ENCODE results near the gene ZSWIM1. TPM values are rescaled to one million over a fixed set of nuclear protein-coding genes. Genes with fewer than 3 reads are reported as not detected.

ZSWIM1 gene
- total and polyA plus RNA-seq, 2 of the 13 experiments (the other 11 are each of a cell fraction or from before 2014, with no cell fraction given) = 9.5 to 11.7 TPM

DNA sequence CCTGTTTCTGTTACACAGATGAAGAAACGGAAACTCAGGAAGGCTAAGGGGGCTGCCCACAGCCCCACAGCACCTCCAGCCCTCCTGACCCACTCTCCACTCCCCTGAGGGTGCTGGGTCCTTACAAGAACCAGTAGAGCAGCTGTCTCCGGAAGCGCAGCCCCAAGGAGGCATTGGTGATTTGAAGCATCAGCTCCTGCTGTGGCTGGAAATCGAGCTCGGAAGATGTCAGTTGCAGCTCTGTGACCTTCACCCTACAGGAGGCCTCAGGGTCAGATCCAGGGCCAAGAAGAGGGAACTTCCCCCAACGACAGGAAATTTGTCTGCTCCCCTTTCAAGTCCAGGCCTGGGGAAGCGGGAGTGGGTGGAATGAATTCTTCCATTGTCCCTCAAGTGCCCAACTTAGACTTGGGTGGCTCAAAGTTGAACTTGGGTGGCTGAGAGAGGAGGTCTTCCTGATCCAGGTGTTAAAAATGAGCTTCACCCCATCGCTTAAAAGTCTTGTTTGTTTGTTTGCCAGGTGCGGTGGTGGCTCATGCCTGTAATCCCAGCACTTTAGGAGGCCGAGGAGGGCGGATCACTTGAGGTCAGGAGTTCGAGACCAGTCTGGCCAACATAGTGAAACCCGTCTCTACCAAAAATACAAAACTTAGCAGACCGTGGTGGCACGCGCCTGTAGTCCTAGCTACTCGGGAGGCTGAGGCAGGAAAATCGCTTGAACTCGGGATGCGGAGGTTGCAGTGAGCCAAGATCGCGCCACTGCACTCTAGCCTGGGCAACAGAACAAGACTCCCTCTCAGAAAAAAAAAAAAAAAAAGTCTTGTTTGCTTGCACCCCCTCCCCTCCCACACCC lies 29.0 kb downstream of the ZSWIM1 start (continued):
- peak in 1 of 2 experiments; percentile 62; a peak in 1 of 4 replicates for TF ChIP-seq EP300 (IDR thresholded peaks at IDR 0.05; ENCODE audit: low read depth in 2 of 2, low read length in 2 of 2)
- peak; percentile 12; the same call in 1 of the 2 replicates for TF ChIP-seq EP300 (CRISPR knock-in tag; IDR thresholded peaks at IDR 0.05; ENCODE audit: borderline replicate concordance)
- no peak for TF ChIP-seq HES4 (CRISPR knock-in tag; IDR thresholded peaks at IDR 0.05; ENCODE audit: borderline replicate concordance)
- no peak for TF ChIP-seq GABPA (IDR thresholded peaks at IDR 0.05; ENCODE audit: low read depth, low read length)
- TF ChIP-seq GABPA (CRISPR knock-in tag; IDR thresholded peaks at IDR 0.05; ENCODE audit: low read depth) = peak; percentile 32; the same call in 1 of the 2 replicates
- no peak for TF ChIP-seq POLR2AphosphoS2 (IDR thresholded peaks at IDR 0.05; ENCODE audit: low read depth, low read length)
- no peak for TF ChIP-seq RELA (CRISPR knock-in tag; IDR thresholded peaks at IDR 0.05)
- peak; percentile 25; the same call in 1 of the 2 replicates for TF ChIP-seq ZNF772 (CRISPR knock-in tag; IDR thresholded peaks at IDR 0.05)
- no peak for TF ChIP-seq MXD4 (CRISPR knock-in tag; IDR thresholded peaks at IDR 0.05)
- TF ChIP-seq, protein P1, sequence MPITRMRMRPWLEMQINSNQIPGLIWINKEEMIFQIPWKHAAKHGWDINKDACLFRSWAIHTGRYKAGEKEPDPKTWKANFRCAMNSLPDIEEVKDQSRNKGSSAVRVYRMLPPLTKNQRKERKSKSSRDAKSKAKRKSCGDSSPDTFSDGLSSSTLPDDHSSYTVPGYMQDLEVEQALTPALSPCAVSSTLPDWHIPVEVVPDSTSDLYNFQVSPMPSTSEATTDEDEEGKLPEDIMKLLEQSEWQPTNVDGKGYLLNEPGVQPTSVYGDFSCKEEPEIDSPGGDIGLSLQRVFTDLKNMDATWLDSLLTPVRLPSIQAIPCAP (CRISPR knock-in tag; IDR thresholded peaks at IDR 0.05; ENCODE audit: low read depth) = no peak
- no peak for TF ChIP-seq ZNF354B (CRISPR knock-in tag; IDR thresholded peaks at IDR 0.05)
- TF ChIP-seq RFXAP (CRISPR knock-in tag; IDR thresholded peaks at IDR 0.05; ENCODE audit: borderline replicate concordance) = no peak
- TF ChIP-seq SMC3 (IDR thresholded peaks at IDR 0.05; ENCODE audit: low read length) = no peak
- no peak for TF ChIP-seq GATA4 (IDR thresholded peaks at IDR 0.05; ENCODE audit: borderline replicate concordance, low read depth)
- TF ChIP-seq MYNN (CRISPR knock-in tag; IDR thresholded peaks at IDR 0.05; ENCODE audit: low read depth) = no peak
- TF ChIP-seq, protein P2, sequence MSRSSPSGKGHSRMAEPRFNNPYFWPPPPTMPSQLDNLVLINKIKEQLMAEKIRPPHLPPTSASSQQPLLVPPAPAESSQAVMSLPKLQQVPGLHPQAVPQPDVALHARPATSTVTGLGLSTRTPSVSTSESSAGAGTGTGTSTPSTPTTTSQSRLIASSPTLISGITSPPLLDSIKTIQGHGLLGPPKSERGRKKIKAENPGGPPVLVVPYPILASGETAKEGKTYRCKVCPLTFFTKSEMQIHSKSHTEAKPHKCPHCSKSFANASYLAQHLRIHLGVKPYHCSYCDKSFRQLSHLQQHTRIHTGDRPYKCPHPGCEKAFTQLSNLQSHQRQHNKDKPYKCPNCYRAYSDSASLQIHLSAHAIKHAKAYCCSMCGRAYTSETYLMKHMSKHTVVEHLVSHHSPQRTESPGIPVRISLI (CRISPR knock-in tag; IDR thresholded peaks at IDR 0.05; ENCODE audit: borderline replicate concordance) = no peak
- no peak for TF ChIP-seq ZNF225 (CRISPR knock-in tag; IDR thresholded peaks at IDR 0.05)
- peak; percentile 36; the same call in 1 of the 2 replicates for TF ChIP-seq ZNF563 (CRISPR knock-in tag; IDR thresholded peaks at IDR 0.05)
- TF ChIP-seq, protein P3, sequence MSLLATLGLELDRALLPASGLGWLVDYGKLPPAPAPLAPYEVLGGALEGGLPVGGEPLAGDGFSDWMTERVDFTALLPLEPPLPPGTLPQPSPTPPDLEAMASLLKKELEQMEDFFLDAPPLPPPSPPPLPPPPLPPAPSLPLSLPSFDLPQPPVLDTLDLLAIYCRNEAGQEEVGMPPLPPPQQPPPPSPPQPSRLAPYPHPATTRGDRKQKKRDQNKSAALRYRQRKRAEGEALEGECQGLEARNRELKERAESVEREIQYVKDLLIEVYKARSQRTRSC (CRISPR knock-in tag; IDR thresholded peaks at IDR 0.05; ENCODE audit: low read depth) = no peak
- TF ChIP-seq, protein P4, sequence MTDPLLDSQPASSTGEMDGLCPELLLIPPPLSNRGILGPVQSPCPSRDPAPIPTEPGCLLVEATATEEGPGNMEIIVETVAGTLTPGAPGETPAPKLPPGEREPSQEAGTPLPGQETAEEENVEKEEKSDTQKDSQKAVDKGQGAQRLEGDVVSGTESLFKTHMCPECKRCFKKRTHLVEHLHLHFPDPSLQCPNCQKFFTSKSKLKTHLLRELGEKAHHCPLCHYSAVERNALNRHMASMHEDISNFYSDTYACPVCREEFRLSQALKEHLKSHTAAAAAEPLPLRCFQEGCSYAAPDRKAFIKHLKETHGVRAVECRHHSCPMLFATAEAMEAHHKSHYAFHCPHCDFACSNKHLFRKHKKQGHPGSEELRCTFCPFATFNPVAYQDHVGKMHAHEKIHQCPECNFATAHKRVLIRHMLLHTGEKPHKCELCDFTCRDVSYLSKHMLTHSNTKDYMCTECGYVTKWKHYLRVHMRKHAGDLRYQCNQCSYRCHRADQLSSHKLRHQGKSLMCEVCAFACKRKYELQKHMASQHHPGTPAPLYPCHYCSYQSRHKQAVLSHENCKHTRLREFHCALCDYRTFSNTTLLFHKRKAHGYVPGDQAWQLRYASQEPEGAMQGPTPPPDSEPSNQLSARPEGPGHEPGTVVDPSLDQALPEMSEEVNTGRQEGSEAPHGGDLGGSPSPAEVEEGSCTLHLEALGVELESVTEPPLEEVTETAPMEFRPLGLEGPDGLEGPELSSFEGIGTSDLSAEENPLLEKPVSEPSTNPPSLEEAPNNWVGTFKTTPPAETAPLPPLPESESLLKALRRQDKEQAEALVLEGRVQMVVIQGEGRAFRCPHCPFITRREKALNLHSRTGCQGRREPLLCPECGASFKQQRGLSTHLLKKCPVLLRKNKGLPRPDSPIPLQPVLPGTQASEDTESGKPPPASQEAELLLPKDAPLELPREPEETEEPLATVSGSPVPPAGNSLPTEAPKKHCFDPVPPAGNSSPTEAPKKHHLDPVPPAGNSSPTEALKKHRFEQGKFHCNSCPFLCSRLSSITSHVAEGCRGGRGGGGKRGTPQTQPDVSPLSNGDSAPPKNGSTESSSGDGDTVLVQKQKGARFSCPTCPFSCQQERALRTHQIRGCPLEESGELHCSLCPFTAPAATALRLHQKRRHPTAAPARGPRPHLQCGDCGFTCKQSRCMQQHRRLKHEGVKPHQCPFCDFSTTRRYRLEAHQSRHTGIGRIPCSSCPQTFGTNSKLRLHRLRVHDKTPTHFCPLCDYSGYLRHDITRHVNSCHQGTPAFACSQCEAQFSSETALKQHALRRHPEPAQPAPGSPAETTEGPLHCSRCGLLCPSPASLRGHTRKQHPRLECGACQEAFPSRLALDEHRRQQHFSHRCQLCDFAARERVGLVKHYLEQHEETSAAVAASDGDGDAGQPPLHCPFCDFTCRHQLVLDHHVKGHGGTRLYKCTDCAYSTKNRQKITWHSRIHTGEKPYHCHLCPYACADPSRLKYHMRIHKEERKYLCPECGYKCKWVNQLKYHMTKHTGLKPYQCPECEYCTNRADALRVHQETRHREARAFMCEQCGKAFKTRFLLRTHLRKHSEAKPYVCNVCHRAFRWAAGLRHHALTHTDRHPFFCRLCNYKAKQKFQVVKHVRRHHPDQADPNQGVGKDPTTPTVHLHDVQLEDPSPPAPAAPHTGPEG (CRISPR knock-in tag; IDR thresholded peaks at IDR 0.05) = 0 out of 2 replicates have a peak, but pooled peaks have one; percentile 57
- no peak for TF ChIP-seq ZNF17 (CRISPR knock-in tag; IDR thresholded peaks at IDR 0.05)
